ENCODE data around the gene LMTK2.

DNA sequence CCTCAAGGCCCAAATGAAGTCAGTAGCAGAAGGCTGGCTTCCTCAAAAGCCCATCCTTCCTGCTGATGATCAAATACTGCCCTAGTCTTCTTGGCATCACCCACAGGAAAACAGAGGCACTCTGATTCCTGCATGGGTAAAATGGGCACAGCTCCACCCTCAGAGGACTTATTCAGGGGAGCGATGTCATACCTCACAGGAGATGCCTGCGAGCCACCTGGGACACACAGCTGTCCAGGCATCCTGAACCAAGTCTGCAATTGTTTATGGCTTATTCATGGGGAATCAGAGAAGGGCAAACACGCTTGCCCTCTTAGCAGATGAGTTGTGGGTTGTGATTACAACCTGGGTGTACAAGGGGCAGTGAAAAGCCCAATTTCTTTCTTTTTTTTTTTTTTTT lies 22.0 kb upstream of the LMTK2 start:
- TF ChIP-seq, protein P1, sequence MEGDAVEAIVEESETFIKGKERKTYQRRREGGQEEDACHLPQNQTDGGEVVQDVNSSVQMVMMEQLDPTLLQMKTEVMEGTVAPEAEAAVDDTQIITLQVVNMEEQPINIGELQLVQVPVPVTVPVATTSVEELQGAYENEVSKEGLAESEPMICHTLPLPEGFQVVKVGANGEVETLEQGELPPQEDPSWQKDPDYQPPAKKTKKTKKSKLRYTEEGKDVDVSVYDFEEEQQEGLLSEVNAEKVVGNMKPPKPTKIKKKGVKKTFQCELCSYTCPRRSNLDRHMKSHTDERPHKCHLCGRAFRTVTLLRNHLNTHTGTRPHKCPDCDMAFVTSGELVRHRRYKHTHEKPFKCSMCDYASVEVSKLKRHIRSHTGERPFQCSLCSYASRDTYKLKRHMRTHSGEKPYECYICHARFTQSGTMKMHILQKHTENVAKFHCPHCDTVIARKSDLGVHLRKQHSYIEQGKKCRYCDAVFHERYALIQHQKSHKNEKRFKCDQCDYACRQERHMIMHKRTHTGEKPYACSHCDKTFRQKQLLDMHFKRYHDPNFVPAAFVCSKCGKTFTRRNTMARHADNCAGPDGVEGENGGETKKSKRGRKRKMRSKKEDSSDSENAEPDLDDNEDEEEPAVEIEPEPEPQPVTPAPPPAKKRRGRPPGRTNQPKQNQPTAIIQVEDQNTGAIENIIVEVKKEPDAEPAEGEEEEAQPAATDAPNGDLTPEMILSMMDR (IDR thresholded peaks at IDR 0.05), result no peak
- TF ChIP-seq POLR2A (IDR thresholded peaks at IDR 0.05), result no peak
